NCI-H345 treated with DMSO at 0.1 percent for 48 hours (cell line): ENCODE data around the gene COL4A6.

Experiments used
- DNase-seq: peaks from one replicate; lab custom pipeline; 2025; ENCODE audit not compliant: unreplicated experiment; lab: John Stamatoyannopoulos, UW

Gene COL4A6

DNA sequence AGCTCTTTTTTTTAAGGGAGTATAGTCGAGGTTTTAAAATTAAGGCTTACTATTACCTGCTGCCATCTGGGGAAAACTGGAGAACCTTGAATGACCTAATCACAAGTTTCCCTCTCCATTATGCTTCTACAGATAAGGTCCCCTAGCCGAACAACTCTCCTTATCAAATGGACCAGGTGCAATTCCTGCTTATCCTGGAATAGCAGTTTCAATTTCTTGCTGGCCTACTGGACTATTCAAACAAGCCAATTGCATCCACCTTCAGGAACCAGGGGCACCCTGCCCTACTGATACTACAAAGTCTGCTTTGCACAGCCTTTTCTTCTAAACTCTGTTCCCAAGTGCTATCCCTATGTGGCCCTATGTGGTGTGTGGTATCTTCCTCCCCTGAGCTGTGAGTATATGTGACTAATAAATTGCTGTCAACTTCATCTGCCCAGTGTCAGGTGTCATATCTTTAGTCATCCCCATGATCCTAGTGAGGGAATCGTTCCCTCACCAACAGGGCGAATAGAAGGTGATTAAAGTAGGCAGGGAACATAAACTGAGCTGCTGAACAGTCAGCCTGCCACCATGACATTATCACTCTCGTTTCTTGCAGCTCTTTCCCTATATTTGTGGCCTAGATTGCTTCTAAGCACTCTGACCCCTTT lies 218.1 kb downstream of the COL4A6 start:
- no peak for DNase-seq

DNA sequence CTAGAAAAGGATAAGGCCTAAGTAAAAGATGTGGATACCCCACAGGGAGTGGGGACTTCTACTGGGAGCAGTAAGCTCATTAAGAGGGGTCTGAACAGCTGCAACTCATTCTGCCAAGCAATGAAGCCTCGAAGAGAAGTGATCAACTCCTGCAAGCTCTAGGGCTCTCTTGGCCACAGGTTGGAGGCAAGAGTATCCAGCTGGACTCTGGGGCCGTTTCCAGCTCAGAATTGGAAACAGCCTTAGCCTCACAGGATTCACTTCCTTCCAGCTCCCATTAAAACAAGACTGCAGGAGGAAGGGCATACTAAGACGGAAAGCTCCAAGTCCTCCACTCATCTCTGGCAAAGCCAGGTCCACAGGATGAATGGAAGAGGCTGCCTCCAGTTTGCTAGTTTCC lies 220.3 kb downstream of the COL4A6 start:
- no peak for DNase-seq

DNA sequence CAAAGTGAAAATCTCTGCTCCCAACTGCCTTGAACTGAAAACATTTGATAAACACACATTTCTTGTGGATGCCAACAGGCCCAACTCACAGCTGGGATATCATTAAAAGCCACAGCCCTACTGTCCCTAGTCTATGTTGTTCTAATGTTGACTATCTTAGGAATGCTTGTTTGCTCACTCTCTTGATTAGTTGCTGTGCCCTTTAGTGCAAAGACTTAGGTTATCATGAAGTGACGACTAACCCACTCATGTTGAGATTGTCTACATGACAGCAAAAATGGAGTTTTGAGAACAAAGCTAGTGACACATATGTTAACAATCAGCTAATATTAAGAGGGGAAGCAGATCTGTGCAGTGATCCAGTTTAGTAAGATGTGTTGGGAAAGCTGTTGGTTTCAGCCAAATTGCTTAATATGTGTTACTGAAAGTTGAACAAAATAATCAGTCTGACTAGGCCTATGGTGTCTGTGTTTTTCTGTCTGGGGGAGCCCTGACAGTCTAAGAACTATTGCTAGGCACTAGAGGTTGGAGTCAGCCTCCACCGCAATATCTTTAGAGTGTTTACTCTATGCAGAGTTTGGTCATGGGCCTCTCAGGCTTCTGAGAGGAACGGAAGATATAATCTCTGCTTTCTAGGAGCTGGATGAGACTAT lies 221.2 kb downstream of the COL4A6 start:
- DNase-seq: no peak

DNA sequence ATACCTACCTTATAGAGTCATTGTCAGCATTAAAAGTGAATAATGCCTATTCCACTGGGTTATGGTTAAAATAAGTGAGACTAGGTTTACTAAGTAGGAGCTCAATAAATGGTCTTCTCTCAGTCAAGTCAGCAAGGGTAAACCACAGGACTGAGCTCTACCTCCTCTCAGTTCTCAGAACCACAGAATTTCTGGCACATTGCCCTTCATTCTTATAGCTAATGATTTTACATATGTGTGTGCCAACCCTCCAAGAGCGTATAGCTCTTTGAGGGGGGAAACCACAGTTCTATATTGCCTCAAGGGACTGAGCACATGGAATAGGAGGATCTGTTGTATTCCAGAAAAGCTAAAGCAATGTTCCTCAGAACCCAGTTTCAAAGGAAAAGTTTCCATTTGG lies 221.8 kb downstream of the COL4A6 start:
- DNase-seq: no peak

DNA sequence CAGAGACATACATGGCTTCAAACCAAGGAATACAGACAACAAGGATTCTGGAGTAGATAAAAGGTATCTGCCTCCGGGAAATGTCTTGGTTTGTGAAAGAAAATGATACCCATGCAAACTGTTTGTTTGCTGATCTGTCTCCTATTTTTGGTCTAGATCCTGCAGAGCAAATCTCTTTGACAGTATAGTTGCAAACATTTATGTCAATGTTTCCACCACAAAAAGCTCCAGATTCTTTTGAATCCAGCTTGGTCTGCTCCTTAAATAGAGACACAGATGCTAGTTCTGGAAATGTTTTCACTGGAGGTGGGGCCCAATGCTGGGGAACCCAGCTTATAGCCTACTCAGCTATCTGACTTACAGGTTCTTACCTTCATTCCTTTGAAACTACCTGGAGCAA lies 226.9 kb downstream of the COL4A6 start:
- no peak for DNase-seq

DNA sequence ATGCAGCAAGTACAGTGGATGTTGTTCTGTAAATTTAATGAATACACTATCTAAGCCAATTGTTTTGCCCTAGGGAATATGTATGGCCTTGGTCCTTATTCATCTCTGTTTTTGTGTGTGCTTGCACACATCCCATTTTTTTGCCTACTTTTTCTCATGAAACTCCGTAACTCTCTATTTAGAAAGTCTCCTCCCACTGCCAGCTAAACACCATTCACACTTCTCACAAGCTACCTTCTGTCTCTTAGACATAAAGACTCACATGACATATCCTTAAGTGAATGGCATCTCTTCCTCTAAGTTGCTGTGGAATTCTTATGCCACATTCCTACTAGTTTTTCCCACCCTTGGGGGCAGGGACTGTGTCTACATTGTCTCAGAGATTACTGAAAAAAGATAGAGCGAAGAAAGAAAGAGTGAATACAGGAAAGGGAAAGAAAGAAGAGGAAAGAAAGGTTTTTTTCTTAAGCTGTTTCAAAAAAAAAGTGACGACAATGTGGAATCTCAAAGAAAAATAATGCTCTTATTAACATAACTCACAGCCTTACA lies 229.1 kb downstream of the COL4A6 start:
- no peak for DNase-seq

DNA sequence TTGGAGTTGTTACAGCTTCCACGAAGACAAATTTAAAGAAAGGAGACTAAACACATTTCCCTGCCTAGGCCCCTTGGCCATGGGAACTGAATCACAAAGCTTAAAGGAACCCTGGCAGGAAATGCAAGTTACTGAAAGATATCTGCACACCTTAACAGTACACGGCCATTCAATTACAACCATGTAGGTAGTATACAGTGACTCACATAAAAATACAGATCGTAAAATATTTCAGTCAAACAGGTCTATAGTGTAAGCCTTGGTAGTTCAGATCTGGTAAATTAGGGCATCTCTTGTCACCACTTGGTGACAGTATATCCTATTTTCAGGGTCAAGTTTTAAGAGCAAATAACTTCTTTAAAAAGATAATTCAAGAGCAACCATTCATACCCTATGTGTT lies 234.7 kb downstream of the COL4A6 start:
- DNase-seq: no peak

DNA sequence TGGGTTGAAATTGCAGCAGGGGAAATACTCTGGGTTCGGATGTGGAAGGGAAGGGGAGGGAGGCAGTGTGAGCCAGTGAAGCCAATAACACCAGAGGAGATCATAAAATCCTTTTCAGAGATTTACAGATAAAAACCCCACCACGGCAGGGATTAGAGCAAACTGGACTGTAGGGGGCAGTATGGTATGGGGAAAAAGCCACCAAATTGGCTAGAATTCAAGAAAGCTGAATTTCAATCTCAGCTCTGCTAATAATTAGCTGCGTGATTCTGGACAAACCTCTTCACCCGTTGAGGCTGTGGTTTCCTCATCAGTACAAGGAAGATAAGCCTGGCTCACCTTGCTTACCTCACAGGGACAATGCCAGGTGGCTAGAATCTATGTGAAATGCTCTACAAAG lies 238.5 kb downstream of the COL4A6 start:
- peak; percentile 24 for DNase-seq

DNA sequence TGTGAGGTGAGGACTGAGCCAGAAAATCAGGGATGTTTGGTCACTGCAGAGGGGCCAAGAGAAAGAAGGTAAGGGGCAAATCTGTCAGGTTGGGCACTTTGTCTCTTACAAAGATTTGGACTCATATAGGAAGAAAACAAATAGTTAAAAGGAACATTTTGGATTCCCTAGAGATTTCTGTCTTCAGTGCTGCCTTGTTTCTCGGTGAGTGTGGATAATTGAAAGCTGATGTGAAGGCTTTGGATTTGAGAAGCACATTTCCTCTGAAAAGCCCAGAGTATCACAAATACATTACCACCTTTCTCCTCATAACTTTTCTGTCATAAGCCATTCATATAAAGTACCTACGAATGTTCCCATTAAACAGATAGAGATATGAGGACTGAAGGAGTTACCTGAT lies 239.2 kb downstream of the COL4A6 start:
- DNase-seq: no peak

DNA sequence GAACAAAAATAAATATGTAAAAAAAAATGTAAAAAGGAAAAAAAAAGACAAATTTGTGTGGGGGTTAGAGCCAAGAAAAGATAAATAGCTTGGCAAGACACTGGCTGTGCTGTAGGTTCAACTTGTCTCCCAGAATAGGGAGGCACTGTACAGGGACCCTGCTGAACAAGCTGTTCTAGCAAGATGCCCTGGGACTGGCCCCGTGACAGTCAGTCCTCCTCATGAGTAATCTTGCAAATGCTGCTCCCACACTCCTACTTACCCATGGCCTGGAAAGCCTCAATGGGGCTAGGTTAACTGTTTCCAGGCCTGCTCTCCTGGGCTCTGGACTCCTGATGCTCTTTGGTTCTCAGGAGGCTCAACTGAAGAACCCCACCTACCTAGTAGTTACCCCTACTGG lies 239.8 kb downstream of the COL4A6 start:
- no peak for DNase-seq

DNA sequence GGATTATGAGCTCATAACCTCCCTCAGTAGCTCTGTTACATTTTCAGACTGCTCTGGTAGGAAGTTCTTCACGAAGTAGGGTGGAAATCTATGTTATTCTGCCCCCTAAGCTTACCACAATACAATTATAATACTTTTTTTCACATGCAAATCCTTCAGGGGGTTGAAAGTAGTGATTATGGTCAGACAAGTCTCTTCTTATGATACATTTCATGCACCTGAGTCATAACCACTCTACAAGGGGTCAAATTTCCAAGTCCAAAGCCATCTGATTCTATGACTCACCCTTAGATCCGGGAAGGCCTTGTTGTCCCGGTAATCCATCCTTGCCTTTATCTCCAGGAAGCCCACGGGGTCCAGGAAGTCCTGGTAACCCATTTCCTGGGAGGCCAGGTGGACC lies 251.4 kb downstream of the COL4A6 start:
- DNase-seq: no peak

DNA sequence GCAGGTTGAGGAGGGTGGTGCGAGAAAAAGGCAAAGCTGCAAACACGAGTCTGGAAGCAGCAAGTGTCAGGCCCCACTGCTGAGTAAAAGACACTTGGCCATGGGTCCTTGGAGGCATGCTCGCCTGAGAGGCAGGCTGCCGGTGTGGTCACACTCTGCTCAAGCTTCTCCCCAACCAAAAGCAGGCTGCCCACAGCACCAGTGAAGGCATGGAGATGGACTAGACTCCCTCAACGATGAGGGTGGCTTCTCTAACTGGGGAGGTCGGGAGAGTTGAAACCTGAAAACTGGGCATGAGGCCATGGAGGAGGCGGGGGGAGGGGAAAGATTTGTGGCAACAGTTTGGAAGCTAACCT lies 260.1 kb downstream of the COL4A6 start:
- no peak for DNase-seq

DNA sequence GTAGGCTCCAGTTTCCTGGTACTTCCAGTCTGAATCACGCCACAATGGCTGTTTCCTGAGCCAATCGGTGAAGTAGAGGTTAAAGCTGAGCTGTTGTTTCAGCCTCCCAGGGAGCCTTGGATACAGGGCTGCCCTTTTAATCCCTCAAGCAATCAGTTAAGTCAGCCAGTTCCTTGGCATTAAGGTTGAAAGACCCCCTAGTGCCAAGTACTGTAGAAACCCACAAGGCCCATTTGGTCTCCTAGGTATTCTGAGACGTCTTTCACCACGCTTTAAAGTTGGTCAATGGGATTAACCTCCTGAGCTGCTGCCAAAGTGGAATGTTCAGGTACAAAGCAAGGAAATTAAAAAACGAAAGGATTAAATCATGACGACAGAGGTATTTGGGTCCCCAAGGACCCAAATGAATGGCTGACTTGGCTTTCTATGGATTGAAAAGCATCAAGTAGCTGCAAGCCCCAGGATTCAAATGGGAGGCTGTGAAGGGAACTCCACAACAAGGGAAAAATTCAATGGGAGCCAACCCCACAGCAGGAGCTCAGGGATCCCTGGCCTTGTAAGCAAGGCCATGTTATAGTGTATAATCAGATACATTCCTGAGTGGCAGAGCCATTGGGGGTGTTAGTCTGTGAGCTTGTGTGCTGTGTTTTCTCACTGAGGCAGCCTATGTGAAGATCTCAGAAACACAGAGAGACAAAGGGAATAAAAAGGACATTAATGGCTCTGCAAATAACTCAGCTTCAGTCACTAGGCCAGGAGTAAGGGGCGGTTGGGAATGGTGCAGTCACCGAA lies 260.7 kb downstream of the COL4A6 start:
- no peak for DNase-seq

DNA sequence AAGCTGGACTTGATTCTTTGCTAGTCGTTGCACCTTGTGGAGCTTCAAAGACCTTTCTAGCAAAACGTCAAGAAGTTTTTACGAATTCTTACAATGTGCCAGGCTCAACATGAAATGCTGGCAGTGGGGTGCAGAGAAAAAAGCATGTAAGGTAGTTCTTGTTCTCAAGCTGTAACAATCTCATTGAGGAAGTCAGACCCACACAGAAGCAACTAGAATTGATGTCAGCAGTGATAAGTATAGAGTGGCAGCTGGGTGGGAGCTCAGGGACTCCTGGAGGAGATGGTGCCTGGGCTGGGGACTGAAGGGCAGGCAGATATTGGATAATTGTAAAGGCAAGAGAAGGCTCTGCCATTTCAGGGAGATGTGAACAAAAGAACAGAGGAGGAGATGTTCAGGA lies 264.3 kb downstream of the COL4A6 start:
- no peak for DNase-seq

DNA sequence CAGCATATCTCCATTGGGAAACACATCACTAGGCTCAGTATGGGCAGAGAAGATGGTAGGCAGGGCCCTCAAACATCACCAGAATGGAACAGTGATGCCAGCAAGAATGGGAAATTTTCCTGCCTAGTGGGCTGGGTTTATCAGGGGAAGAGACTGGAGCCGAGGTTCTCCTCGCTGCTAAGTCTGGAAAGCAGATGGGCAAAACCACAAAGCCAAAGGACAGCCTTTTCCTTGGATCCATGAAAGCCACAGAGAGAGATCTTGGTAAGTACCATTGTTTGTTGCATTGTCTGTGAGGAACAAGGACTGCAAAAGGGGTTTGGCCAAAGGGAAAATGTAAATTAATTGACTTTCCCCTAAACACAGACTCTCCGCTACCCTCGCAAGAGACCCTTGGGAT lies 266.6 kb downstream of the COL4A6 start:
- DNase-seq: no peak

DNA sequence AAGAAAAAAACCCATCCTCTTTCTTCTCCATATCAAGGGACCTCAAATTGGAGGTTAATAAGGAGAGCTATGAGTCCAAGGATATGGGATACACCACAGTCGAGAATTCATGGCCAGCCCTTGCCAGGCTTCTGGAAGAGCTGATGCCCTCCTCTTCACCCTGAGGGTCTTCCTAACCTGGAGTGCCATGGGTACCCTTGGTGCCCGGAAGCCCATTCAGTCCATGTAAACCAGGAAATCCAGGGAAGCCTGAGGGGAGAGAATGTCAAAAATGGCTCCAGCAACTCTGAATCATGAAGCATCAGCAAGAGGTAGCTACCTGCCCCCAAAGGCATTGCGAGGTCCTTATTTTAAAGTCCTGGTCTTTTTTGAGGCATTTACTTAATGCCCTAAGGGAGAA lies 268.5 kb downstream of the COL4A6 start:
- no peak for DNase-seq

DNA sequence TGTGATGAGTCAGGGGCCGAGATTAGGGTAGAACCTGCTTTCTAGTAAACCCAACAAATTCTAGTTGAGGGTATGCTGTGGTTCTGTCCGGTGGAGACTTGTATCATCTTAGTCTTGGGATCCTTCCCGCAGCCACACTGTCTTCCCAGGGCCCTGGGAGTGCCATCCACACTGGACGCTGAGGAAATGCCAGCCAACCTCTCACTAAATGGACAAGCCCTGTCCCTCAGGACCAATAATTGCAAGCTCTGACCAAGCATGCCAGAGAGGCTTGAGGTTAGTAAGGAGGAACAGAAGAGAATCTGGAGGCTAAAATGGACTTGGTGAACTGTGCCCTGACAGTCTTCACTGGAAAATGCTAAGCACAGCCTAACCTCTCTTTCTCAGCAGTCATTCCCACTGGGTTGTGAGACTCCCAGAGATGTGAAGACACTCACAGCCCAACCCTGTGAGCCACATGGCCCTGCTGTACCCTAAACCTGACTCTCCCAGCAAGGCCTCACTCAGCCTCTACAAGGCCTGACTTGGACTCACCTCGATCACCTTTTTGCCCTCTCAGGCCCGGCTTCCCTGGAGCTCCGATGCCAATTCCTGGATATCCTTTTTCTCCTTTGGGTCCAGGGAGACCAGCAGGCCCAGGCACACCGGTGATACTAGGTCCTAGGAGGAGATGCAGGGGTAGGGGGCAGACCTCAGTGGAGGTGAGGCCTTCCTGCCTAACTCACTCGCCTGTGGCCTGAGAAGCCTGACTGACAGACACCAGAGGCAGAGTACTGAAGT lies 269.1 kb downstream of the COL4A6 start:
- DNase-seq: no peak

DNA sequence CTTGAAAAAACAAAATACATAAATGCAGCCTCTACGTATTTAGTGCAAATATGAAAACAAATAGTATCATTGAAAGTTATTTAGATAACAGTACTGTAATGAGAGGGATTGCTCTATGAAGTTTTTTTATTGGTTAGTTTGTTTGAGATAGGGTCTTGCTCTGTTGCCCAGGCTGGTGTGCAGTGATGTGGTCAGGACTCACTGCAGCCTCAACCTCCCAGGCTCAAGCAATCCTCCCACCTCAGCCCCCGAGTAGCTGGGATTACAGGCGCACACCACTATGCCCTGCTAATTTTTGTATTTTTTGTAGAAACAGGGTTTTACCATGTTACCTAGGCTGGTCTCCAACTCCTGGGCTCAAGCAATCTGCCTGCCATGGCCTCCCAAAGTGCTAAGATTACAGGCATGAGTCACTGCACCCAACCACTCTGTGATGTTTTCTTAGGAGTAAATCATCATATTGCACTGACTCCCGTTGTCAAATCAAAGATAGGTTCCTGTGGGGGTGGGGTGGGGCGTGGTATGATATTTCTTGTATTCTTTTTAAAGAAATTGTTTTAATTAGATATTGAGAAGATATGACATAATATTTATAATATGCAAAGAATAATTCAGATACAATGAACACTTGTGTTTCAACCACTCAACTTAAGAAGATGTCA lies 270.9 kb downstream of the COL4A6 start:
- no peak for DNase-seq

DNA sequence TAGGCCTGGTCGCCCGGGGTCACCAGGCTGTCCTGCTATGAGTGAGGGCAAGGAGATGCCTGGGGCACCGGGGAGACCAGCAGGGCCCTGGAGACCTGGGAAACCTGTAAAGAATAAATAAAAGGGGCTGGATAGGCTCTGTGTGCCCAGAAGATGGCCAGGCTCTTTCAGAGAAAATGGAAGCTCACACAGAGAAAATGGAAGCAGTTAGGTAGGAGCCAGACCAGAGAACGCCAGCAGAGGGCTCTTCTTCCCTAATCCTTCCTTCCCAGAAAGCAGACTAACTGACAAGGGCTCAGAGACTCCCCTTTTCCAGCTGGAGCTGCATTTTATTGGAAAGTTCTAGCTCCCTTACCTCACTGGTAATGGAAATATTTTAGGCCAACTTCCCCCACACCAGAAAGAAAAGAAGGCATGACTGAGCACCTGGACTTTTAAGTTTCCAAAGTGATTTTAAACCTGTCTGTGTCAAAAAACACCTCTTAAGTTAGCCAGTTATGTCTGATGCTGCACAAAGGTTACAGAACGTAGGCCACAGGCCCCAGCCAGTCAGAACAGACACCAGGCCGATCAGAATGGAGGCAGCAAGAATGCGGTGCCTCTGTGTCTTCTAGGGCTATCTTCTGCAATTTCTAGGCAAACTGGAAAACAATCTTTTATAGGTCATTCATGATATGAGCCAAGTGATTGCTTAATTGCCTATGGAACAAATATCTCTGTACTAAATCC lies 272.7 kb downstream of the COL4A6 start:
- no peak for DNase-seq
